A549 (cell line): Measurements from ENCODE around the gene CHMP6. TPM values are rescaled to one million over a fixed set of nuclear protein-coding genes. Genes with fewer than 3 reads are reported as not detected.

Experiments used
- ATAC-seq, 2 experiments: fragments of 200-7000 bp in 1 of 2; fragments of >200 bp in 1 of 2; cut with Nextera tagmentation in 1 of 2; cut with Tn5 transposase in 1 of 2; 3 replicates each; pipeline versions ENCODE4 v1.8.0 to v1.9.1; 2018 to 2020; ENCODE audit warnings: mild to moderate bottlenecking in 1 of 2, moderate library complexity in 1 of 2
- CTCF ChIA-PET: fragments of 300-600 bp; sonication (Branson Sonifier 250); formaldehyde crosslinking; extraction: SDS; loops from one replicate; lab custom pipeline; 2021; ENCODE audit warnings: antibody characterized with exemption, inconsistent platforms; lab: Yijun Ruan, JAX
- POLR2A ChIA-PET: fragments of 350-600 bp; formaldehyde crosslinking; extraction: SDS; loops from one replicate; lab custom pipeline; 2021; ENCODE audit warnings: antibody characterized with exemption, inconsistent platforms; lab: Yijun Ruan, JAX
- DNase-seq, 2 experiments: peaks; one replicate each; pipeline versions ENCODE4 v3.0.0 to v3.0.0-alpha.2; 2011 to 2016; ENCODE audit warnings: low read depth in 1 of 2, low spot score in 1 of 2
- FAIRE-seq: peaks from 2 replicates; lab custom pipeline; 2011; peaks lifted over from hg19 to GRCh38; lab: Jason Lieb, UNC
- H3K27ac ChIP-seq, 2 experiments: fragments of >200 bp; sonication (Bioruptor Twin); formaldehyde crosslinking; 3 replicates each; pipeline ENCODE4 v1.5.1; 2016 to 2017
- H3K4me1 ChIP-seq: fragments of >200 bp; sonication (Bioruptor Twin); formaldehyde crosslinking; 3 replicates; pipeline ENCODE4 v1.6.1; 2016
- H3K4me2 ChIP-seq: fragments of >200 bp; sonication (Bioruptor Twin); formaldehyde crosslinking; 3 replicates; pipeline ENCODE4 v1.6.1; 2016
- H3K4me3 ChIP-seq: fragments of >200 bp; sonication (Bioruptor Twin); formaldehyde crosslinking; 3 replicates; pipeline ENCODE4 v1.5.1; 2016
- H3K9me3 ChIP-seq: fragments of >200 bp; sonication (Bioruptor Twin); formaldehyde crosslinking; 3 replicates; pipeline ENCODE4 v1.6.1; 2016
- ATOH8 ChIP-seq: fragments of 250-450 bp; sonication (Bioruptor Pico); IDR thresholded peaks from 2 replicates; pipeline ENCODE4 v1.5.0; 2020; ENCODE audit warnings: low read depth, mild to moderate bottlenecking, moderate library complexity
- BCL3 ChIP-seq: fragments of >200 bp; sonication (Bioruptor Twin); formaldehyde crosslinking; IDR thresholded peaks from 3 replicates; pipeline ENCODE4 v1.6.1; 2016
- BHLHE40 ChIP-seq: IDR thresholded peaks from 2 replicates; pipeline ENCODE4 v1.6.1; 2012; ENCODE audit warnings: low read depth, low read length, inconsistent platforms
- CBX8 ChIP-seq: fragments of 200-600 bp; sonication (generic); IDR thresholded peaks from 2 replicates; pipeline ENCODE4 v1.6.1; 2016
- CEBPB ChIP-seq, 2 experiments: fragments of >200 bp in 1 of 2; sonication (Bioruptor Twin) in 1 of 2; formaldehyde crosslinking in 1 of 2; IDR thresholded peaks; 2 replicates each; pipeline ENCODE4 v1.6.1; 2012 to 2016
- CHD2 ChIP-seq: fragments of 150-350 bp; IDR thresholded peaks from 2 replicates; pipeline ENCODE4 v1.6.1; 2014; ENCODE audit warnings: low read length; ENCODE audit not compliant: partially characterized antibody
- FOSB ChIP-seq: fragments of 250-450 bp; sonication (Bioruptor Pico); IDR thresholded peaks from 2 replicates; pipeline ENCODE4 v1.5.0; 2020; ENCODE audit warnings: mild to moderate bottlenecking, moderate library complexity
- GATA3 ChIP-seq: IDR thresholded peaks from 2 replicates; pipeline ENCODE4 v1.6.1; 2012; ENCODE audit warnings: borderline replicate concordance
- HDAC2 ChIP-seq: fragments of 200-600 bp; sonication (generic); IDR thresholded peaks from 2 replicates; pipeline ENCODE4 v1.6.1; 2016
- HOXB5 ChIP-seq: fragments of 250-450 bp; sonication (Bioruptor Pico); IDR thresholded peaks from 2 replicates; pipeline ENCODE4 v1.5.0; 2020; ENCODE audit warnings: mild to moderate bottlenecking, moderate library complexity
- JUN ChIP-seq, 2 experiments: fragments of >200 bp; sonication (Bioruptor Twin); formaldehyde crosslinking; IDR thresholded peaks; 2 replicates in 1 of 2; 3 replicates in 1 of 2; pipeline ENCODE4 v1.6.1; 2016 to 2017
- JUNB ChIP-seq: fragments of >200 bp; sonication (Bioruptor Twin); formaldehyde crosslinking; IDR thresholded peaks from 2 replicates; pipeline ENCODE4 v1.6.1; 2016
- KDM1A ChIP-seq: fragments of 200-600 bp; sonication (generic); IDR thresholded peaks from 2 replicates; pipeline ENCODE4 v1.6.1; 2016; ENCODE audit warnings: low read depth, mild to moderate bottlenecking
- MAFK ChIP-seq: fragments of 450-650 bp; IDR thresholded peaks from 2 replicates; pipeline ENCODE4 v1.6.1; 2014; ENCODE audit not compliant: partially characterized antibody
- NFE2L2 ChIP-seq: fragments of 150-350 bp; conservative IDR thresholded peaks from 2 replicates; pipeline ENCODE4 v1.6.1; 2014; ENCODE audit warnings: low read length
- PHF8 ChIP-seq: fragments of 200-600 bp; sonication (generic); IDR thresholded peaks from 2 replicates; pipeline ENCODE4 v1.6.1; 2016; ENCODE audit warnings: low read depth, mild to moderate bottlenecking, antibody characterized with exemption, moderate library complexity, borderline replicate concordance
- RAD21 ChIP-seq, 2 experiments: fragments of >200 bp in 1 of 2; sonication (Bioruptor Twin) in 1 of 2; formaldehyde crosslinking in 1 of 2; IDR thresholded peaks in 1 of 2; conservative IDR thresholded peaks in 1 of 2; 2 replicates in 1 of 2; 3 replicates in 1 of 2; pipeline ENCODE4 v1.6.1; 2012 to 2018; ENCODE audit warnings: inconsistent platforms in 1 of 2
- RARB ChIP-seq: fragments of 250-450 bp; sonication (Bioruptor Pico); IDR thresholded peaks from 2 replicates; pipeline ENCODE4 v1.8.0; 2021; ENCODE audit warnings: mild to moderate bottlenecking, moderate library complexity
- RFX5 ChIP-seq: fragments of 450-650 bp; IDR thresholded peaks from 2 replicates; pipeline ENCODE4 v1.7.1; 2014; ENCODE audit warnings: antibody characterized with exemption, mild to moderate bottlenecking, moderate library complexity
- SMC3 ChIP-seq: fragments of >200 bp; sonication (Bioruptor Twin); formaldehyde crosslinking; IDR thresholded peaks from 3 replicates; pipeline ENCODE4 v1.6.1; 2018; ENCODE audit warnings: inconsistent platforms
- TP53 ChIP-seq: fragments of 250-450 bp; sonication (Bioruptor Pico); IDR thresholded peaks from 2 replicates; pipeline ENCODE4 v1.5.0; 2021; ENCODE audit warnings: mild to moderate bottlenecking, moderate library complexity
- USF2 ChIP-seq: fragments of 450-650 bp; IDR thresholded peaks from 2 replicates; pipeline ENCODE4 v1.6.1; 2014; ENCODE audit warnings: antibody characterized with exemption
- ZC3H11A ChIP-seq: fragments of 450-650 bp; IDR thresholded peaks from 2 replicates; pipeline ENCODE4 v1.6.1; 2014; ENCODE audit warnings: antibody characterized with exemption, mild to moderate bottlenecking
- WGBS: methylation state at CpG from one replicate; pipeline ENCODE4 v1.1.6; 2017; ENCODE audit errors: missing lambda C conversion rate; 5-methylcytosine and 5-hydroxymethylcytosine counted together
- polyA plus RNA-seq, 4 experiments: library from polyadenylated mRNA; depleted of rRNA in 3 of 4; stranded (reverse); fragments of >200 nt; fragmentation: RNase III in 1 of 4; extraction: RNeasy Plus Mini Kit Qiagen cat#74134 plus additional on column Dnase treatment in 1 of 4; gene quantifications; 2 replicates in 3 of 4; 3 replicates in 1 of 4; pipeline ENCODE4 v1.2.3, GENCODE V29; 2011 to 2017
- TF ChIP-seq, protein P1 (sequence below): fragments of 250-450 bp; sonication (Bioruptor Pico); IDR thresholded peaks from 2 replicates; pipeline ENCODE4 v1.5.0; 2021; ENCODE audit warnings: mild to moderate bottlenecking, moderate library complexity, borderline replicate concordance
- TF ChIP-seq, protein P2 (sequence below): IDR thresholded peaks from 2 replicates; pipeline ENCODE4 v1.6.1; 2012; ENCODE audit warnings: low read depth, borderline replicate concordance
- TF ChIP-seq, protein P3 (sequence below): IDR thresholded peaks from 2 replicates; pipeline ENCODE4 v1.6.1; 2012

Gene CHMP6
- polyA plus RNA-seq, 2 of the 4 experiments (the other 2 are of a cell fraction) = 28.9 to 30.8 TPM

GRCh38 chr17:81025741-81026129 is 34.1 kb downstream of the CHMP6 start:
- Histone ChIP-seq H3K9me3 (0 out of 3 replicates have a peak, but pooled peaks cover 3% of the 10 kb centered on the region), H3K4me3 (no peak overlapping the region), H3K27ac (no peak overlapping the region), H3K4me2 (no peak overlapping the region)
- no peak for DNase-seq
- FAIRE-seq = no peak
- no peak for ATAC-seq
- POLR2A ChIA-PET = no interaction called here
- CTCF ChIA-PET = interaction anchor here (0.6 to 37.9 kb wide), 12 partner anchors 12 to 205 kb away, joined by 3 to 880 read pairs (median 4); no protein-coding TSS in a partner anchor
- 80% methylated on average over 22 of the region's 22 CpGs for WGBS
- TF ChIP-seq CBX8 (no peak), HDAC2 (no peak), FOSB (CRISPR knock-in tag) (no peak), BHLHE40 (no peak), JUNB (no peak), JUN (IDR thresholded peaks at IDR 0.05) (no peak), HOXB5 (CRISPR knock-in tag) (no peak), BCL3 (no peak), MAFK (no peak), RAD21 (conservative IDR thresholded peaks at IDR 0.05 in 1 of 2, IDR thresholded peaks at IDR 0.05 in 1 of 2) (no peak), ATOH8 (CRISPR knock-in tag) (no peak), KDM1A (no peak), RFX5 (no peak), CEBPB (IDR thresholded peaks at IDR 0.05) (no peak)
- TF ChIP-seq, protein P1, sequence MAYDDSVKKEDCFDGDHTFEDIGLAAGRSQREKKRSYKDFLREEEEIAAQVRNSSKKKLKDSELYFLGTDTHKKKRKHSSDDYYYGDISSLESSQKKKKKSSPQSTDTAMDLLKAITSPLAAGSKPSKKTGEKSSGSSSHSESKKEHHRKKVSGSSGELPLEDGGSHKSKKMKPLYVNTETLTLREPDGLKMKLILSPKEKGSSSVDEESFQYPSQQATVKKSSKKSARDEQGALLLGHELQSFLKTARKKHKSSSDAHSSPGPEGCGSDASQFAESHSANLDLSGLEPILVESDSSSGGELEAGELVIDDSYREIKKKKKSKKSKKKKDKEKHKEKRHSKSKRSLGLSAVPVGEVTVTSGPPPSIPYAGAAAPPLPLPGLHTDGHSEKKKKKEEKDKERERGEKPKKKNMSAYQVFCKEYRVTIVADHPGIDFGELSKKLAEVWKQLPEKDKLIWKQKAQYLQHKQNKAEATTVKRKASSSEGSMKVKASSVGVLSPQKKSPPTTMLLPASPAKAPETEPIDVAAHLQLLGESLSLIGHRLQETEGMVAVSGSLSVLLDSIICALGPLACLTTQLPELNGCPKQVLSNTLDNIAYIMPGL (CRISPR knock-in tag) = no peak
- TF ChIP-seq, protein P2, sequence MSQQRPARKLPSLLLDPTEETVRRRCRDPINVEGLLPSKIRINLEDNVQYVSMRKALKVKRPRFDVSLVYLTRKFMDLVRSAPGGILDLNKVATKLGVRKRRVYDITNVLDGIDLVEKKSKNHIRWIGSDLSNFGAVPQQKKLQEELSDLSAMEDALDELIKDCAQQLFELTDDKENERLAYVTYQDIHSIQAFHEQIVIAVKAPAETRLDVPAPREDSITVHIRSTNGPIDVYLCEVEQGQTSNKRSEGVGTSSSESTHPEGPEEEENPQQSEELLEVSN = no peak
- TF ChIP-seq, all 56 proteins: peak for 0
- H3K4me1 ChIP-seq = 0 out of 3 replicates have a peak, but pooled peaks cover 7% of the 10 kb centered on the region

- H3K4me2 ChIP-seq = no peak overlapping the region
- 66% methylated on average over 31 of the region's 31 CpGs for WGBS
- no peak overlapping the region for H3K27ac ChIP-seq
- CTCF ChIA-PET = interaction anchor here (1.0 to 37.9 kb wide), 9 partner anchors 11 to 204 kb away, joined by 3 to 880 read pairs (median 4); no protein-coding TSS in a partner anchor
- TF ChIP-seq GATA3 (no peak), TP53 (CRISPR knock-in tag) (no peak), BHLHE40 (no peak), ZC3H11A (no peak), CHD2 (no peak), BCL3 (no peak), SMC3 (no peak), USF2 (no peak), RARB (CRISPR knock-in tag) (no peak), NFE2L2 (no peak), PHF8 (no peak)
- TF ChIP-seq, protein P3, sequence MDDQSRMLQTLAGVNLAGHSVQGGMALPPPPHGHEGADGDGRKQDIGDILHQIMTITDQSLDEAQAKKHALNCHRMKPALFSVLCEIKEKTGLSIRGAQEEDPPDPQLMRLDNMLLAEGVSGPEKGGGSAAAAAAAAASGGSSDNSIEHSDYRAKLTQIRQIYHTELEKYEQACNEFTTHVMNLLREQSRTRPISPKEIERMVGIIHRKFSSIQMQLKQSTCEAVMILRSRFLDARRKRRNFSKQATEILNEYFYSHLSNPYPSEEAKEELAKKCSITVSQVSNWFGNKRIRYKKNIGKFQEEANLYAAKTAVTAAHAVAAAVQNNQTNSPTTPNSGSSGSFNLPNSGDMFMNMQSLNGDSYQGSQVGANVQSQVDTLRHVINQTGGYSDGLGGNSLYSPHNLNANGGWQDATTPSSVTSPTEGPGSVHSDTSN = no peak
- no peak overlapping the region for H3K4me3 ChIP-seq
- DNase-seq (no peak), ATAC-seq (no peak), FAIRE-seq (no peak)
- 0 out of 3 replicates have a peak, but pooled peaks cover 7% of the 10 kb centered on the region for H3K4me1 ChIP-seq
- H3K9me3 ChIP-seq = 0 out of 3 replicates have a peak, but pooled peaks cover 3% of the 10 kb centered on the region
- POLR2A ChIA-PET = no interaction called here
Measured at GRCh38 chr17:81026266-81027036, 34.8 kb downstream of the CHMP6 start.
